ENCODE measurements around the gene DCTN3. TPM values are rescaled to one million over a fixed set of nuclear protein-coding genes. Genes with fewer than 3 reads are reported as not detected.

DCTN3 gene
- total and polyA plus RNA-seq, 4 experiments from 2014 or later = 57.8 to 144 (median 87.0) TPM

DNA sequence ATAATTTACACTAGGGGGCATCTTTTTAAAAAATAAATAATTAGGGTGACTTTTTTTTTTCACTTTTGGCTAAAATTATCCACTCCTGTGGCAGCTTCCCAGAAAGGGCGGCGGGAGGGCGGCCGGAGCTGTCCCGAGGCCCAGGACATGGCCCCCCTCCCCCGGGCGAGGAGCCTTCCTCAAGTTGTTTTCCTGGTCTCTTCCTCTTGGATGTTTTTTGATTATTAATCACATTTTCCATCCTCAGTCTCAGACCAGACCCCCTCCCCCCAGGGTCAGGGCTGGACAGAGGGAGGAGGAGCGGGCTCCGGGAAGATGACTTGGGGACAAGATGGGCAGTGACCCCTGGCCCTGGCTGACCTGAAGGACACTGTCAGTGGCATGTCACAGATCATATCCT, 26.1 kb downstream of the DCTN3 start:
- Histone ChIP-seq H3K9me3 (ENCODE audit: control insufficient read depth in 1 of 2, low read length in 2 of 2) (no peaks in the 10 kb centered on the region), H3K27me3 (ENCODE audit: insufficient read depth, low read length) (peaks cover 36% of the 10 kb centered on the region)

DNA sequence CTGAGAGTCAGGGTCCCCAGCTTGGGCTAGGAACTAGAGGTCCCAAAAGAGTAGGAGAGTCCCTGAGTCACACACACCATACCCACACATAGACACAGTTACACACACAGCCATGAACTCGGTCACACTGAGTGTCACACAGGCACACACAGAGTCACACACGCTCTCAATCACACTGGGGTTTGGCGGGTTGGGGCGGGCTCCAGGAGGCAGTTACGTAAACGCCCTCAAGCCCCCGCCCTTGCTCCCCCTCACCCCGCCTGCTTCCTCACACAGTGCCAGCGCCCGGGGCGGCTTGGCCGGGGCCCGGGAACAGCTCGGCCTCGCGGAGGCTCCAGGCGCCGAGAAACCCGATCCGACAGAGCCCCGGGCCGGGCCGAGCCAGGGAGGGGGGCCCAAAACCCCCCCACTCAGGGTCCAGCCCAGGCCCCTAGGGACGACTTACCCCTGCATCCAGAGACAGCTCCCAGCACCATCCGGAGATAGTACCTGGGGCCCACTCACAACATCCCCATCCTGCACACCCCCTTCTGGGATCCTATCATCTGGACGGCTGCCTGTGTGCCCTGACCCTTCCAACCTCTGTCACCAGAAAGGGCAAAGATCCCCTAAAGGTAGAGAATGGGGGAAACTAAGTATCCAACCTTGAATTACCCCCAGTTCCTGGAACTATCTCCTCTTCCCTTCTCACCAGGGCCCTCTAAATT, 27.2 kb downstream of the DCTN3 start:
- Histone ChIP-seq H3K36me3 (ENCODE audit: insufficient read depth, low read length) (no peaks in the 10 kb centered on the region), H3K27me3 (ENCODE audit: insufficient read depth, low read length) (peaks cover 44% of the 10 kb centered on the region), H3K9me3 (ENCODE audit: control insufficient read depth in 1 of 2, low read length in 2 of 2) (no peaks in the 10 kb centered on the region), H3K4me1 (ENCODE audit: insufficient read depth, low read length) (peaks cover 25% of the 10 kb centered on the region), H3K27ac (ENCODE audit: low read depth, low read length) (no peak overlapping the region), H3K4me3 (ENCODE audit: low read length in 2 of 2) (no peak overlapping the region)
- Mint-ChIP-seq H3K9me3 (peaks cover 0 to 2% (median 0%) of the 10 kb centered on the region in 8 donors), H3K4me3 (peak overlapping the region in 7 of 8 donors; percentile 25 to 86 (median 78)), H3K27ac (peak overlapping the region in 1 of 7 donors; percentile 69), H3K27me3 (peaks cover 38 to 53% of the 10 kb centered on the region in 2 donors), H3K4me1 (peaks cover 12 to 35% (median 20%) of the 10 kb centered on the region in 4 donors), H3K36me3 (no peaks in the 10 kb centered on the region)
- intact Hi-C loops (cut with micrococcal nuclease) = loop anchor here (5.0 kb wide), 1 partner anchor 46 kb away; no protein-coding TSS in a partner anchor
- ChIA-PET CTCF (ENCODE audit: partially characterized antibody) (interaction anchor here (1.7 to 3.0 kb wide), 2 partner anchors 41 to 162 kb away, joined by 7 to 14 read pairs; no protein-coding TSS in a partner anchor), POLR2A (ENCODE audit: partially characterized antibody) (no interaction called here)
- DNase-seq = no peak

More for the DNA sequence above, 26.1 kb downstream of the DCTN3 start:
- H3K4me3 ChIP-seq (ENCODE audit: low read length in 2 of 2) = no peak overlapping the region
- no peak for DNase-seq
- peaks cover 19% of the 10 kb centered on the region for H3K4me1 ChIP-seq (ENCODE audit: insufficient read depth, low read length)
- ChIA-PET POLR2A (ENCODE audit: partially characterized antibody) (no interaction called here), CTCF (ENCODE audit: partially characterized antibody) (interaction anchor here (1.4 to 1.8 kb wide), 3 partner anchors 9 to 190 kb away, joined by 5 to 7 read pairs (median 5); no protein-coding TSS in a partner anchor)
- H3K27ac ChIP-seq (ENCODE audit: low read depth, low read length) = no peak overlapping the region
- H3K27me3 Mint-ChIP-seq = peaks cover 27 to 43% of the 10 kb centered on the region in 2 donors
- no peaks in the 10 kb centered on the region for H3K36me3 Mint-ChIP-seq
- H3K4me1 Mint-ChIP-seq = peaks cover 5 to 25% (median 11%) of the 10 kb centered on the region in 4 donors
- intact Hi-C loops (cut with micrococcal nuclease) = loop anchor here (5.0 kb wide), 1 partner anchor 47 kb away; no protein-coding TSS in a partner anchor
- no peak overlapping the region for H3K27ac Mint-ChIP-seq
- H3K4me3 Mint-ChIP-seq = no peak overlapping the region
- H3K36me3 ChIP-seq (ENCODE audit: insufficient read depth, low read length) = no peaks in the 10 kb centered on the region
- H3K9me3 Mint-ChIP-seq = peaks cover 0 to 2% (median 0%) of the 10 kb centered on the region in 8 donors

DNA sequence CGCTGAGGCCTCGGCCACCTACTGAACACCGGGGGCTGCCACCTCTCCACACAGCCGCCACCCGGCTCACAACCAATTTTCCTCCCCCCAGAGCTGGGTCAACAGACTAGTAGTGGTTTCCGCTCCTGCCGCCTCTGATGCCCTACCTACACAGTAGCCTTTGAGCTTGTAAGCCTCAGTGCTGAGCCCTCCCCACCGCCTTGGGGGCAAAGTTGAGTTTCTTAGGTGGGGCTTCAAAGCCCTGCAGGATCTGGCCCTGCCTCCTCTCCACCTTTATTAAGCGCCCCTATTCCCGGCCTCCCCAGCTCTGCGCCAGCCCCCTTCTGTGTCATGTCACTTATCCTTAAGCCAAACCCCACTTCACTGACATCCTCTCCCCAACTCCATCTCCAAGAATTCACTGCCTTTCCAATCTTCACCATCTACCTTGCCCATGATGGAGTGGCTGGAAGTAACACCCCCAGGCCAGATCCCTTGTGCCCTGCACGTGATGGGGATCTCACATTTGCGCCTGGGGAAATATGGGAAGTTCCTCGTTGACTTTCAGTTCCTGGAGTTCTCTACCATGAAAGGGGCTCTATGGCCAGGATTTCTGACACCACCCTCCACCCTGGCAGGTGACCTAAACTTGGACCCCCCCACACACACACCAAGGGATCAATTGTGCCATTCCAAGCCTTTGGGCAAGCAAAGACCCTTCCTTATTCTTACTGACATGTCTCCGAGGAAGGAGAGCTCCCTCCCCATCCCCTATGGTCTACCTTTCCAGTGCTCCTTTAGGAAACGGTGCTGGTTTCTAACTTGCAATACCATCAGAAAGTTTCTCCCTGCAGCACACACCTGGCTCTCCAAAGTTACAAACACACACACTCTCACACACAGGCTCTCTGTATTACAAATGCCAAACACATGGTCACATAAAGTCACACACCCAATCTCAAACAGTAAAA, 28.1 kb downstream of the DCTN3 start:
- POLR2A ChIA-PET (ENCODE audit: partially characterized antibody) = interaction anchor here (0.6 to 1.2 kb wide), 2 partner anchors 14 to 262 kb away, joined by 3 to 4 read pairs; no protein-coding TSS in a partner anchor
- intact Hi-C loops (cut with micrococcal nuclease) = loop anchor here (1.0 to 5.0 kb wide), 4 partner anchors 45 to 188 kb away; no protein-coding TSS in a partner anchor

DNA sequence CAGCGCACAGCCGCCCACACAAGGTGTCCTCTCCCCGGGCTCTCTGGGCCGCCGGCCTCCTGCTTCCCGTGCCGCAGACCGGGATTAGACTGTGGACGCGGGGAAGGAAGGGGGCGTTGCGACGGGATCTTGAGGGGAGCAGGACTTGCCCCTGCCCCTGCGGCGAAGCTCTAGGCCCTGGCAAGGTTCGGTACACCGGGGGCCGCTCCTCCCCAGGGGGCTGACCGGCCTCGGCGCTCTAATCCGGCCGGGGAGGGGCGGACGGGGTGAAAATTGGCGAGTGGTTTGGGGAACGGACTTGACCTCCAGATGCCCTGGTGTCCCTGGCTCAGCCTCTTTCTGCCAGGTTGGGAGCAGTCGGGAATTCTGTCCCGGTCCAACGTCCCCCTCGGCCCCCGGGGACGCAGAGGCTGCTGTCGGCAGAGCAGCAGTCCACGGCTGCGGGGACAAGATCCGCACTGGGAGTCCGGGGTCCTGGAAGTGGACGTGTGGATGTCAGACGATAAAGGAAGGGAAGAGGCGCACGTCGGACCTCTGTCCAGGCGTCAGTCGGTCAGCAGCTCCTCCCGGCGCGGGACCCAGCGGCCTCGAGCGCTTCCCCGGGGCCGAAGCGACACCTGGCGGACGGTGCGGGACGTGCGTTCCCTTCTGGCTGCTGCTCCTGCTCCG, 28.9 kb downstream of the DCTN3 start:
- intact Hi-C loops (cut with micrococcal nuclease) = loop anchor here (1.0 to 5.0 kb wide), 4 partner anchors 44 to 187 kb away; no protein-coding TSS in a partner anchor
- peaks cover 47% of the 10 kb centered on the region for H3K27me3 ChIP-seq (ENCODE audit: insufficient read depth, low read length)
- DNase-seq = peak; percentile 61 to 74 (median 65)
- H3K4me1 ChIP-seq (ENCODE audit: insufficient read depth, low read length) = peaks cover 25% of the 10 kb centered on the region
- ChIA-PET CTCF (ENCODE audit: partially characterized antibody) (interaction anchor here (0.6 to 3.0 kb wide), 40 partner anchors 7 to 967 kb away, joined by 3 to 21 read pairs (median 4); partner anchors contain the start of genes DCTN3, GALT, RPP25L and SIGMAR1), POLR2A (ENCODE audit: partially characterized antibody) (interaction anchor here (0.6 to 1.2 kb wide), 2 partner anchors 13 to 261 kb away, joined by 3 to 4 read pairs; no protein-coding TSS in a partner anchor)
- no peaks in the 10 kb centered on the region for H3K36me3 Mint-ChIP-seq
- H3K27ac Mint-ChIP-seq = no peak overlapping the region
- peak overlapping the region; percentile 25 to 85 (median 80) for H3K4me3 Mint-ChIP-seq
- H3K9me3 Mint-ChIP-seq = peaks cover 0 to 2% (median 0%) of the 10 kb centered on the region in 8 donors
- no peaks in the 10 kb centered on the region for H3K36me3 ChIP-seq (ENCODE audit: insufficient read depth, low read length)
- peak overlapping the region; percentile 23 to 50 for H3K4me3 ChIP-seq (ENCODE audit: low read length in 2 of 2)
- H3K27me3 Mint-ChIP-seq = peaks cover 52 to 67% of the 10 kb centered on the region in 2 donors
- H3K9me3 ChIP-seq (ENCODE audit: control insufficient read depth in 1 of 2, low read length in 2 of 2) = no peaks in the 10 kb centered on the region
- H3K4me1 Mint-ChIP-seq = peaks cover 12 to 45% (median 20%) of the 10 kb centered on the region in 4 donors
- no peak overlapping the region for H3K27ac ChIP-seq (ENCODE audit: low read depth, low read length)

More for the DNA sequence above, 28.1 kb downstream of the DCTN3 start:
- H3K4me1 ChIP-seq (ENCODE audit: insufficient read depth, low read length) = peaks cover 25% of the 10 kb centered on the region
- DNase-seq = no peak
- Mint-ChIP-seq H3K4me1 (peaks cover 12 to 44% (median 20%) of the 10 kb centered on the region in 4 donors), H3K9me3 (peaks cover 0 to 2% (median 0%) of the 10 kb centered on the region in 8 donors), H3K4me3 (peak overlapping the region; percentile 25 to 86 (median 80)), H3K36me3 (no peaks in the 10 kb centered on the region), H3K27me3 (peaks cover 44 to 62% of the 10 kb centered on the region in 2 donors), H3K27ac (peak overlapping the region in 2 of 7 donors; percentile 0 to 69)
- H3K9me3 ChIP-seq (ENCODE audit: control insufficient read depth in 1 of 2, low read length in 2 of 2) = no peaks in the 10 kb centered on the region
- peaks cover 47% of the 10 kb centered on the region for H3K27me3 ChIP-seq (ENCODE audit: insufficient read depth, low read length)
- no peak overlapping the region for H3K27ac ChIP-seq (ENCODE audit: low read depth, low read length)
- H3K4me3 ChIP-seq (ENCODE audit: low read length in 2 of 2) = peak overlapping the region in 1 of 2 donors; percentile 50
- H3K36me3 ChIP-seq (ENCODE audit: insufficient read depth, low read length) = no peaks in the 10 kb centered on the region
- CTCF ChIA-PET (ENCODE audit: partially characterized antibody) = interaction anchor here (0.6 to 3.0 kb wide), 37 partner anchors 10 to 968 kb away, joined by 3 to 21 read pairs (median 4); partner anchors contain the start of genes DCTN3, GALT, RPP25L and SIGMAR1

DNA sequence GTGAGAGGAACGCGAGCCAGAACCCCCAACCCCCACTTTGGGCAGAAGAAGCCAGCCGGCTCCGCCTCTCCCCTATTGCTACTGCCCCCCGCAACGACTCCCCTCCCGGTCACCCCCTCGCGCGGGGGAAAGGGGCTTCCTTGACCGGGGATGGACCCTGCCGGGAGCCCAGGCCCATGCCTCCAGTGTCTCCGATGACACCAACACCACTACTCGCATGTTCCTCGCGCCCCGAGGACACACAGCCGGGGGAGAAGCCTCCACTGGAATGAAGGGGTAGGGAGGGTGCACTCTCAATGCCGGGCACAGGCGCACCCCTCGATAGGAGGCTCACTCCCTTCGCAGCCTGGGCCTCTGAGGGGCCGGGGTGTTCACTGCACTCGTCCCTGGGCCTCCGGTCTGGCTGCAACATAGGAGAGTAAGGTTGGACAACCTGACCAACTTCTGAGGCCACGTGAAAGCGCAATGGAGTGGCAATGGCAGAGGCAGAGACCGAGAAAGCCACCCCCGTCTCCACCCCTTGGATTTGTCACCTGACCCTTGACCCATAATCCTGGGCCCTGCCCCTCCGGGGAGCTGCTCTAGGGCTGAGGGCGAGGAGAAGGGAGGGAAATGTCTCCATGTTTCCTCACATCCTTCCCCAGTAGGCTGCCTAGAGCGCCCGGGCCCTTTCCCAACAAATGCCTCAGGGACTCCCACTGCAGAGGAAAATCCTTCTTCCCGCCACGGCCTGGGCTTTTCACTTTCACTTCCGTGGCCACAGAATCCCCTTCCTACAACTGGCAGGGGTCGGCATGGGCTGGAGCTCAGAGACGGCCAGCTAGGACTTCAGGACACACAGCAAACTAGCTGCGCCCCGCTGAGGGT, 29.7 kb downstream of the DCTN3 start:
- peak overlapping the region in 1 of 7 donors; percentile 30 for H3K27ac Mint-ChIP-seq
- Histone ChIP-seq H3K4me1 (ENCODE audit: insufficient read depth, low read length) (peaks cover 25% of the 10 kb centered on the region), H3K27me3 (ENCODE audit: insufficient read depth, low read length) (peaks cover 47% of the 10 kb centered on the region), H3K36me3 (ENCODE audit: insufficient read depth, low read length) (no peaks in the 10 kb centered on the region), H3K4me3 (ENCODE audit: low read length in 2 of 2) (peak overlapping the region; percentile 23 to 50), H3K27ac (ENCODE audit: low read depth, low read length) (no peak overlapping the region), H3K9me3 (ENCODE audit: control insufficient read depth in 1 of 2, low read length in 2 of 2) (no peaks in the 10 kb centered on the region)
- peak overlapping the region; percentile 70 to 85 (median 80) for H3K4me3 Mint-ChIP-seq
- CTCF ChIA-PET (ENCODE audit: partially characterized antibody) = interaction anchor here (0.7 to 3.0 kb wide), 22 partner anchors 8 to 260 kb away, joined by 3 to 21 read pairs (median 5); partner anchors contain the start of genes DCTN3, GALT and RPP25L
- H3K36me3 Mint-ChIP-seq = no peaks in the 10 kb centered on the region
- intact Hi-C loops (cut with micrococcal nuclease) = loop anchor here (1.0 to 5.0 kb wide), 4 partner anchors 43 to 186 kb away; no protein-coding TSS in a partner anchor
- H3K4me1 Mint-ChIP-seq = peaks cover 12 to 45% (median 20%) of the 10 kb centered on the region in 4 donors
- POLR2A ChIA-PET (ENCODE audit: partially characterized antibody) = no interaction called here
- H3K9me3 Mint-ChIP-seq = peaks cover 0 to 2% (median 0%) of the 10 kb centered on the region in 8 donors
- H3K27me3 Mint-ChIP-seq = peaks cover 59 to 72% of the 10 kb centered on the region in 2 donors
- DNase-seq = peak in 1 of 5 donors; percentile 4
